Retinal pigment epithelial cell (primary cell): ENCODE data around the gene EMC8.

Source experiments
- DNase-seq: peaks from one replicate; pipeline ENCODE4 v3.0.0-alpha.2; 2010; ENCODE audit warnings: low read depth
- H3K4me3 ChIP-seq: 2 replicates; pipeline ENCODE4 v1.5.1; 2011; ENCODE audit warnings: mild to moderate bottlenecking, low read length, control low read depth, moderate library complexity
- TF ChIP-seq, protein P1 (sequence below): conservative IDR thresholded peaks from 2 replicates; pipeline ENCODE4 v1.5.1; 2011; ENCODE audit warnings: low read depth, low read length, control low read depth, inconsistent platforms

The EMC8 gene

DNA sequence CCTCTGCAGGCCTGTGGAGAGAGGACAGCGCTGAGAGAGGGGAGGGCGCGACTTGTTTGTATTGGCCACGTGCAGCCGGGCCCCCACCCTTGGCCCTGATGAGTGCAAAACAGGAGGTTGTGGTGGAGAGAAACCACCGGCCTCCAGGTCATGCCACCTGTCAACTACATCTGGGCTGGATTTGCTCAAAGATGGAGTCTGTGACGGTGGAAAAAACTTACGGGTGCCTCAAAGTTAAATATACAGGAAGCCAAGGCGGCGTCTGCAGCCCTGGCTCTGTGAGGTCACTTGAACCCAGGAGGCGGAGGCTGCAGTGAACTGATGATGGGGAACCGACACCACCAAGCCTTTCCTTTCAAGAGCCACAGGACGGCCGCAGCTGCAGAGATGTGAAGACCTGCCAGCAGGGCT is 64.1 kb downstream of the EMC8 start:
- no peak overlapping the region for H3K4me3 ChIP-seq
- no peak for DNase-seq
- TF ChIP-seq, protein P1, sequence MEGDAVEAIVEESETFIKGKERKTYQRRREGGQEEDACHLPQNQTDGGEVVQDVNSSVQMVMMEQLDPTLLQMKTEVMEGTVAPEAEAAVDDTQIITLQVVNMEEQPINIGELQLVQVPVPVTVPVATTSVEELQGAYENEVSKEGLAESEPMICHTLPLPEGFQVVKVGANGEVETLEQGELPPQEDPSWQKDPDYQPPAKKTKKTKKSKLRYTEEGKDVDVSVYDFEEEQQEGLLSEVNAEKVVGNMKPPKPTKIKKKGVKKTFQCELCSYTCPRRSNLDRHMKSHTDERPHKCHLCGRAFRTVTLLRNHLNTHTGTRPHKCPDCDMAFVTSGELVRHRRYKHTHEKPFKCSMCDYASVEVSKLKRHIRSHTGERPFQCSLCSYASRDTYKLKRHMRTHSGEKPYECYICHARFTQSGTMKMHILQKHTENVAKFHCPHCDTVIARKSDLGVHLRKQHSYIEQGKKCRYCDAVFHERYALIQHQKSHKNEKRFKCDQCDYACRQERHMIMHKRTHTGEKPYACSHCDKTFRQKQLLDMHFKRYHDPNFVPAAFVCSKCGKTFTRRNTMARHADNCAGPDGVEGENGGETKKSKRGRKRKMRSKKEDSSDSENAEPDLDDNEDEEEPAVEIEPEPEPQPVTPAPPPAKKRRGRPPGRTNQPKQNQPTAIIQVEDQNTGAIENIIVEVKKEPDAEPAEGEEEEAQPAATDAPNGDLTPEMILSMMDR = no peak

DNA sequence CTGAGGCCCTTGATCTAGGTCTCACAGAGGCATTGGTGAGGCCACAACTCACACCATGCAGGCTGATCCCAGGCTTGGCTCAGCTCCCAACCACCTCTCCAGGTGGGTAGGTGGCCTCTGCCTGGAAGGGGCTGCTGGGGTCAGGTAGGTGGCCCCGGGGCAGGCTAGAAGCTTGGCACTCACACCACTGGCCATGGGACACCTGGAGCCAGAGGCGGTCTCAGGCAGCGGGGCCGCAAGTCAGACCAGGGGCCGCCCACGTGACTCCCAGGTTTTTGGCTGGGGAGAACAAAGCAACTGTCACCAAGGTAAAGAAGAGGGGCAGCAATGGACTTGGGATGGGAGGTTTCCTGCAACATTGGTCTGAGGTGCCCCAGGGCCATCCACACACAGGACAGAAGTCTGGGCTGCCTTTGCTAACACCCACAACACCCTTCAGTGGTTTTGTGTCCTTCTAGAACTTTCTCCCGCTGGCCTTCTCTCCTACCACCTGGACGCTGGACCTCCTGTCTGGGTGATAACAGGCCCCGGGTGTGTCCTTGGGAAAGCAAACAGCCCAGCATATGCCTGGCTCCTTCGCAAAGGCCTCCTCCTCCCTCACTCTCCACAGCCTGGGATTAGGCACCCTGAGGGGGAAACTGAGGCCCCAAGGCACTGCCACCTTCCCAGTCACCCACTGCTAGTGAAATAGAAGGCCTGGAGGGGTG is 64.9 kb downstream of the EMC8 start:
- TF ChIP-seq, protein P1 = no peak
- no peak for DNase-seq
- H3K4me3 ChIP-seq = no peak overlapping the region

DNA sequence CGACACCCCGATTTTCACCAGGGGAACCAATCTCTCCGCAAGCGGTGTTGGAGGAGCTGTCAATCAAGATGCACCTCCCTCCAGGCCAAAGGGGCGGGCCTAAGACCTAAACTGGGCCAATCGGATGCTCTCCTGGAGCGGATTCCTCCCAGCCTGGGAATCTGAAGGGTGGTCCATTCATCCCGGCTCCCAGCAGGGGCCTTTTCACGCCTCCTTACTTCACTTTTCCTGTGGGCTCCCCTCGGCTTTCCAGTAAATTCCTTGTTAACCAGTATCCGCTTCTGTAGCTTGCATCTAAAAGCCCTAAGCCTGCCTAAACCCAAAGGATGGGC is 65.5 kb downstream of the EMC8 start:
- TF ChIP-seq, protein P1 = no peak
- H3K4me3 ChIP-seq = no peak overlapping the region
- DNase-seq = no peak

DNA sequence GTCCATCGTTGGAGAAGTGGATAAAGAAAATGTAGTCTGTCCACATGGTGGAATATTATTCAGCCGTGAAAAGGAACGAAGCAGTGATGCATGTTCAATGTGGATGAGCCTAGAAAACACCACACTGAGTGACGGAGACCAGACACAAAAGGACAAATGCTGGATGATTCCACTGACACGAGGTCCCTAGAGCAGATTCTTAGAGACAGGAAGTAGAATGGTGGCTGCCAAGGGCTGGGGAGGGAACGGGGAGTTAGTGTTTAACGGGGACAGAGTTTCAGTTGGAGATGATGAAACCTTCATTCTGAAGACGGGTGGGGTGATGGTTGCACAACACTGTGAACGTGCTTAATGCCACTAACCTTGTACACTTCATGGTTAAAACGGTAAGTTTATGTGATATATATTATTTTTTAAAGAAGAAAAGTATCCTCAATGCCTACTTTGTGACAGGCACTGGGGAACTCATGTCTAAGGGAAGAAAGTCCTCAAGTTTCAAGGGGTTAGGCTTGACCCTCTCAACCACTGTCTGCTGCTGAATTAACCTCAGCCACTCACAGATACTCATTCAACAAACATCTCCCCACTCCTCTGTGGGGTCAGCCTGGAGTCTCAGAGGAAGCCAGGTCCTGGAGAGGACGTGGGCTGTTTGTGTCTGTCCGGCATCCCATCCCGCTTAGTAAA is 66.0 kb downstream of the EMC8 start:
- TF ChIP-seq, protein P1 = no peak
- no peak for DNase-seq
- no peak overlapping the region for H3K4me3 ChIP-seq

DNA sequence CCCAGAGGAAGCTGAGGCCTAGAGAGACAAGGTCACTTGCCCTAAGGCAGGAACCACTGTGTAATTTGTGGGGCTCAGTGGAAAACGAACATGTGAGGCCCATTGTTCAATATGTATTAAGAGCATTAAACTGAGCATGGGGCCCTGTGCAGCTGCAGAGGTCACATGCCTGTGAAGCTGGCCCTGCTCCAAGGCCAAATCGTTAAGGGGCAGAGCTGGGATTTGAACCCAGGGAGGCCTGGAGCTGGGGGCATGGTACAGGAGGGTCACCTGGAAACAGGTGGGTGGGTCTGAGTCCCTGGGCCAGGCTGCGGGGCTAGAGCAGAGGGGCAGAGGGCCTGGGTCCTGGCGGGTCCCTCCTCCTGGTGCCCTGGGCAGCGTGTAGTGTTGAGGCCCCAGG is 68.2 kb downstream of the EMC8 start:
- DNase-seq = no peak
- no peak overlapping the region for H3K4me3 ChIP-seq
- TF ChIP-seq, protein P1 = no peak

DNA sequence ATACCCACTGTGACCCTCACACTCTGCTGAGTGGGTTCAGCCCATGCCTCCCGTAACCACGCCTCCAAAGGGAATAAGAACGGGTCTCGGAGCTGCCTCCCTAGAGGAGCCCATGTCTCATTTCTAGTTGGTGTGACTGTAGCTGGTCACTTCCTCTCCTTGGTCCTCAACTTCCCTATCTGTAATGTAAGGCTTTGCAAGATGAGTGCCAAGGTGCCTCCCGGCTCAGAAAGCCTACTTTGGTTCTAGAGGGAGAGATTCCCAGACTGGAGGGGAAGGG is 69.2 kb downstream of the EMC8 start:
- H3K4me3 ChIP-seq = no peak overlapping the region
- TF ChIP-seq, protein P1 = no peak
- no peak for DNase-seq
